ENCODE data around the gene CYBRD1. TPM values are rescaled to one million over a fixed set of nuclear protein-coding genes. Genes with fewer than 3 reads are reported as not detected.
A peak's percentile ranks its signal among the peaks of the same experiment; 100 is the strongest.

Gene CYBRD1
- total and polyA plus RNA-seq, 5 donors from 2014 or later = 0.09 to 0.94 (median 0.20) TPM; not detected in 2

DNA sequence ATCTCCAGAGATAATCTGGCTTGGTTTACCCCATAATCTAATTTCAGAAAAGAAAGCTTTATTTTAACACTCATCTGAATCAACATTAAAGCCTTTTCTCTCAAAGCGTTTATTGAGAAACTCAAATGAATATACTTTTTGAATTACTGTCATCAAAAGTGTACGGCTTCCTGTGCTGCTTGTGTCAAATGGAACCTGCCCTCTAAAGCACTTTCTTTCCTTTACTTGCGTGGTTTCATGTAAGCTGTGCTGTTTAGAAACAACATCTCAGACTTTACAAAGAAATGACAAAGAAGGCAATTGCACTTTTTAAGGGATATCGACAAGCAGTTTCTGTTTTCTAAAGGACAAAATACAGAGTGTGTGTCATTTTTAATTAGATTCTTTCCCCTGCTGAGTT, 35.1 kb downstream of the CYBRD1 start:
- Histone ChIP-seq H3K27me3 (ENCODE audit: control insufficient read depth, insufficient read depth, low read length) (peaks cover 12% of the 10 kb centered on the region), H3K4me1 (ENCODE audit: control insufficient read depth, insufficient read depth, low read length, poor library complexity, severe bottlenecking) (no peaks in the 10 kb centered on the region), H3K4me3 (ENCODE audit: low read depth, low read length) (no peak overlapping the region), H3K27ac (ENCODE audit: insufficient read depth, low read length, poor library complexity, severe bottlenecking) (no peak overlapping the region), H3K9me3 (ENCODE audit: control insufficient read depth in 2 of 2, low read length in 2 of 2) (no peaks in the 10 kb centered on the region), H3K36me3 (ENCODE audit: control insufficient read depth, insufficient read depth, low read length) (no peaks in the 10 kb centered on the region)
- no peaks in the 10 kb centered on the region for H3K36me3 Mint-ChIP-seq
- H3K27me3 Mint-ChIP-seq = peaks cover 46% of the 10 kb centered on the region
- H3K9me3 Mint-ChIP-seq = no peaks in the 10 kb centered on the region
- H3K4me3 Mint-ChIP-seq = no peak overlapping the region
- ATAC-seq (ENCODE audit: low read depth in 2 of 2) = no peak
- no peaks in the 10 kb centered on the region for H3K4me1 Mint-ChIP-seq
- no peak overlapping the region for H3K27ac Mint-ChIP-seq
- peak in 1 of 3 donors; percentile 47 for DNase-seq

DNA sequence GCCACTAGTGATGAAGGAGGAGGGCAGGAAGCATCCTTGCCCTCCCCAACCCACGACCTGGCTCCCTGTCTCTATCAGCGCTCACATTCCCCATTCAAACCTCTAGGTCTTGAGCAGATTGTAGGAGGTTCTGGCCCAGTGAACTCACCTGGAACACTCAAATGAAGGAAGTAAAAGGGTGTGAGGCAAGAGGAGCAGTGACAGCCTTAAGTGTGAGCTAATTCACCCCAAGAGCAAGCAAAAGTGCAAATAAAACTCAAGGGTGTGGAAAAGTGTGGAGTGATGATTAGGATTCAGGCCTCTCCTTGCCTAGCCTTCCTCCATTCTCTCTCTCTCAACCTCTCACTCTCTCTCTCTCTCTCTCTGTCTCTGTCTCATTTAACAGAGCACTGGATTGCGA, 41.0 kb downstream of the CYBRD1 start:
- H3K4me3 Mint-ChIP-seq = no peak overlapping the region
- H3K36me3 Mint-ChIP-seq = no peaks in the 10 kb centered on the region
- no peaks in the 10 kb centered on the region for H3K9me3 ChIP-seq (ENCODE audit: control insufficient read depth in 2 of 2, low read length in 2 of 2)
- H3K27me3 ChIP-seq (ENCODE audit: control insufficient read depth, insufficient read depth, low read length) = peaks cover 9% of the 10 kb centered on the region
- peaks cover 28% of the 10 kb centered on the region for H3K27me3 Mint-ChIP-seq
- no peaks in the 10 kb centered on the region for H3K36me3 ChIP-seq (ENCODE audit: control insufficient read depth, insufficient read depth, low read length)
- H3K4me1 Mint-ChIP-seq = no peaks in the 10 kb centered on the region
- ATAC-seq (ENCODE audit: low read depth in 2 of 2) (no peak), DNase-seq (no peak)
- H3K27ac Mint-ChIP-seq = no peak overlapping the region
- H3K27ac ChIP-seq (ENCODE audit: insufficient read depth, low read length, poor library complexity, severe bottlenecking) = no peak overlapping the region
- H3K9me3 Mint-ChIP-seq = peaks cover 0 to 3% (median 0%) of the 10 kb centered on the region in 7 donors
- no peak overlapping the region for H3K4me3 ChIP-seq (ENCODE audit: low read depth, low read length)
- no peaks in the 10 kb centered on the region for H3K4me1 ChIP-seq (ENCODE audit: control insufficient read depth, insufficient read depth, low read length, poor library complexity, severe bottlenecking)

DNA sequence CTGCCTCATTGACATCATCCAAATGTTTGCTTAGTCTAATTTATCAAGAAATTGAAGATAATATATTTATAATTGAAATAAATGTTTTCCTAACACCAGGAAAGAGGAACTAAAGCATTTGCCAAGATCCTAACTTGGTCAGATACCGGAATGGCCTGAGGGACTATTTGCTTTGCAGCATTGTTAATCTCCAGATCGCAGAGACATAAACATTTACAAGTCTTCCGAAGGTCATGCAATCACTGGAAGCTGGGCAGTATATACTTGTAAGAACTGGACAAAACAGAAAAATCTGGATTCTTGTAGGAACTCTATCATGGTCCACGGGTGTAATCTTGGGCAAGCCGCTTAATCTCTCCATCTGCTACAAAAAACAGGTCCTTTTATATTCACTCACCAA, 42.2 kb downstream of the CYBRD1 start:
- Mint-ChIP-seq H3K4me3 (no peak overlapping the region), H3K36me3 (no peaks in the 10 kb centered on the region), H3K9me3 (peaks cover 0 to 3% (median 0%) of the 10 kb centered on the region in 7 donors), H3K27ac (no peak overlapping the region), H3K27me3 (peaks cover 28% of the 10 kb centered on the region), H3K4me1 (no peaks in the 10 kb centered on the region)
- Histone ChIP-seq H3K4me3 (ENCODE audit: low read depth, low read length) (no peak overlapping the region), H3K27ac (ENCODE audit: insufficient read depth, low read length, poor library complexity, severe bottlenecking) (no peak overlapping the region), H3K36me3 (ENCODE audit: control insufficient read depth, insufficient read depth, low read length) (no peaks in the 10 kb centered on the region), H3K27me3 (ENCODE audit: control insufficient read depth, insufficient read depth, low read length) (peaks cover 5% of the 10 kb centered on the region), H3K9me3 (ENCODE audit: control insufficient read depth in 2 of 2, low read length in 2 of 2) (no peaks in the 10 kb centered on the region), H3K4me1 (ENCODE audit: control insufficient read depth, insufficient read depth, low read length, poor library complexity, severe bottlenecking) (no peaks in the 10 kb centered on the region)
- ATAC-seq (ENCODE audit: low read depth in 2 of 2) (no peak), DNase-seq (no peak)

DNA sequence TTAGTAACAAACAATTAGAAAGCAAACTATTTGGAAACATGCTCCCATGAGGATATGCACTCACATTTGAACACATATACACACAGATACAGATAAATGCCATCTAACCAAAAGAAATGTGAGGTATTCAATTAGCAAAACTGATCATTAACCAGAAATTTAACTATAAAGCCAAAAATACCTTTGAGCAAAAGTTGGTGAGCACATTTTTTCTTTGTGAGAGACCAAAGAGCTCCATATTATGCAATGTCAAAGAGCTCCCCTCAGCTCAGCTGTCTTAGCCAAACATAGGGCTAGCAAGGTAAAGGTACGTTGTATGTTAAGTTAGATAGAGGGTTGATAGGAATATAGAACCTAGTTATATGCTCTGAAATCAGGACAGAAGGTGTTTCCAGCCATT, 43.8 kb downstream of the CYBRD1 start:
- Mint-ChIP-seq H3K36me3 (no peaks in the 10 kb centered on the region), H3K27me3 (peaks cover 21% of the 10 kb centered on the region), H3K4me1 (no peaks in the 10 kb centered on the region), H3K27ac (no peak overlapping the region), H3K9me3 (peaks cover 0 to 3% (median 0%) of the 10 kb centered on the region in 7 donors), H3K4me3 (no peak overlapping the region)
- Histone ChIP-seq H3K27ac (ENCODE audit: insufficient read depth, low read length, poor library complexity, severe bottlenecking) (no peak overlapping the region), H3K4me3 (ENCODE audit: low read depth, low read length) (no peak overlapping the region), H3K36me3 (ENCODE audit: control insufficient read depth, insufficient read depth, low read length) (no peaks in the 10 kb centered on the region), H3K9me3 (ENCODE audit: control insufficient read depth in 2 of 2, low read length in 2 of 2) (no peaks in the 10 kb centered on the region), H3K27me3 (ENCODE audit: control insufficient read depth, insufficient read depth, low read length) (peaks cover 8% of the 10 kb centered on the region), H3K4me1 (ENCODE audit: control insufficient read depth, insufficient read depth, low read length, poor library complexity, severe bottlenecking) (no peaks in the 10 kb centered on the region)
- DNase-seq (no peak), ATAC-seq (ENCODE audit: low read depth in 2 of 2) (no peak)

DNA sequence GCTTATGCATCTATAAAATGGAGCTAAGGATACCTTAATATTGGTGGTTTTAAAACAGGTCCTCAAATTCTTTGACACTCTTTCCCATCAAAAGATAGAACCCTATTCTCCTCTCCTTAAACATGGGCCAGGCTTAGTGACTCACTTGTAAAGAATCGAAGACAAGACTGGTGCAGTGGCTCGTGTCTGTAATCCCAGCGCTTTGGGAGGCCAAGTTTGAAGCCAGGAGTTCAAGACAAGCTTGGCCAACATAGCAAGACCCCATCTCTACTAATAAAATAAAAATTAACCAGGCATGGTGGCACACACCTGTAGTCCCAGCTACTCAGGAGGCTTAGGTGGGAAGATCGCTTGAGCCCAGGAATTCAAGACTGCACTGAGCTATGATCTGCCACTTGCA, 44.5 kb downstream of the CYBRD1 start:
- H3K9me3 Mint-ChIP-seq = peaks cover 0 to 3% (median 0%) of the 10 kb centered on the region in 7 donors
- H3K4me1 Mint-ChIP-seq = no peaks in the 10 kb centered on the region
- no peaks in the 10 kb centered on the region for H3K36me3 ChIP-seq (ENCODE audit: control insufficient read depth, insufficient read depth, low read length)
- no peak overlapping the region for H3K4me3 ChIP-seq (ENCODE audit: low read depth, low read length)
- peaks cover 17% of the 10 kb centered on the region for H3K27me3 Mint-ChIP-seq
- DNase-seq (no peak), ATAC-seq (ENCODE audit: low read depth in 2 of 2) (no peak)
- peaks cover 8% of the 10 kb centered on the region for H3K27me3 ChIP-seq (ENCODE audit: control insufficient read depth, insufficient read depth, low read length)
- H3K9me3 ChIP-seq (ENCODE audit: control insufficient read depth in 2 of 2, low read length in 2 of 2) = no peaks in the 10 kb centered on the region
- no peak overlapping the region for H3K27ac ChIP-seq (ENCODE audit: insufficient read depth, low read length, poor library complexity, severe bottlenecking)
- H3K4me3 Mint-ChIP-seq = no peak overlapping the region
- no peaks in the 10 kb centered on the region for H3K36me3 Mint-ChIP-seq
- no peaks in the 10 kb centered on the region for H3K4me1 ChIP-seq (ENCODE audit: control insufficient read depth, insufficient read depth, low read length, poor library complexity, severe bottlenecking)
- no peak overlapping the region for H3K27ac Mint-ChIP-seq

DNA sequence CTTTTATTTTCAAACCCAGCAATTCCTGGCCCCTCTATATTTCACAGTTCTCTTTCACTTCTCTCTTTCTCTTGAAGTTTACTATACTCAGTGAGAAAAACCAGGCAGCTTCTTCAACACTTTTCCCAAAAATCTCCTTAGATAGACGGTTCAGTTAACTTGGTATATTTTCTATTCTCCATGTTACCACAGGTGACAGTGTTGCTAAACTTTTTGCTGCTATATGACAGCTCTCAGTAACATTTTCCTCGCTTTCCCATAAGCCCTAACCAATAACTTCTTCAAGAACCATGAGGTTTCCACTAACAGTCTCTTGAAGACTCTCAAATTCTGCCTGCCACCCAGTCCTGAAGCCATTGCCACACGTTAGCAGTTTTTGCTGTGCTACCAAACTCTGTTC, 45.8 kb downstream of the CYBRD1 start:
- H3K36me3 Mint-ChIP-seq = no peaks in the 10 kb centered on the region
- no peaks in the 10 kb centered on the region for H3K9me3 ChIP-seq (ENCODE audit: control insufficient read depth in 2 of 2, low read length in 2 of 2)
- ATAC-seq (ENCODE audit: low read depth in 2 of 2) (no peak), DNase-seq (no peak)
- H3K9me3 Mint-ChIP-seq = peaks cover 0 to 2% (median 0%) of the 10 kb centered on the region in 7 donors
- H3K27ac Mint-ChIP-seq = no peak overlapping the region
- peaks cover 9% of the 10 kb centered on the region for H3K27me3 Mint-ChIP-seq
- H3K4me3 ChIP-seq (ENCODE audit: low read depth, low read length) = no peak overlapping the region
- no peaks in the 10 kb centered on the region for H3K4me1 Mint-ChIP-seq
- no peak overlapping the region for H3K27ac ChIP-seq (ENCODE audit: insufficient read depth, low read length, poor library complexity, severe bottlenecking)
- H3K4me3 Mint-ChIP-seq = no peak overlapping the region
- H3K4me1 ChIP-seq (ENCODE audit: control insufficient read depth, insufficient read depth, low read length, poor library complexity, severe bottlenecking) = no peaks in the 10 kb centered on the region
- no peaks in the 10 kb centered on the region for H3K36me3 ChIP-seq (ENCODE audit: control insufficient read depth, insufficient read depth, low read length)
- peaks cover 8% of the 10 kb centered on the region for H3K27me3 ChIP-seq (ENCODE audit: control insufficient read depth, insufficient read depth, low read length)

DNA sequence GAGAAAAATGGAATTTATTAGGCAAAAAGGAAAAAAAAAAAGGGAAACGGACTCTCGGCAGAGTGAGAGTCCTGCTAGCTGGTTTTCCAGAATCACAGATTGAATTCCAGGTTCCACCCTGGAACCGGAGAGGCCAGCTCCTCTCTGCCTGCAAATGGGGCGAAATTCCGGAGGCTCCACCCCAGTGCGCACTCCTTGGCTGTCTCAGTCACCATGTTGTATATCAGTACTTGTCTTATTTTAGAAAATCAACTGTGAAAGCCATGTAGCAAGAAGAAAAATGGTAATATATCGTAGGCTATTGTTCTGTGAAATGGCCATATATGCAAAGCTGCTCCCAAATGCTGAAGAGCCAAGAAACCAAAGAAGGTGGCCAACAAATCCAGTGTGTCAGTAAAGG, 49.4 kb downstream of the CYBRD1 start:
- Mint-ChIP-seq H3K36me3 (no peaks in the 10 kb centered on the region), H3K4me1 (peaks cover 0 to 10% (median 4%) of the 10 kb centered on the region in 4 donors), H3K4me3 (no peak overlapping the region), H3K9me3 (peaks cover 0 to 2% (median 0%) of the 10 kb centered on the region in 7 donors), H3K27ac (peak overlapping the region in 1 of 3 donors; percentile 52), H3K27me3 (peaks cover 4% of the 10 kb centered on the region)
- ATAC-seq (ENCODE audit: low read depth in 2 of 2) (no peak), DNase-seq (no peak)
- H3K36me3 ChIP-seq (ENCODE audit: control insufficient read depth, insufficient read depth, low read length) = no peaks in the 10 kb centered on the region
- H3K27me3 ChIP-seq (ENCODE audit: control insufficient read depth, insufficient read depth, low read length) = peaks cover 3% of the 10 kb centered on the region
- peaks cover 4% of the 10 kb centered on the region for H3K4me1 ChIP-seq (ENCODE audit: control insufficient read depth, insufficient read depth, low read length, poor library complexity, severe bottlenecking)
- H3K27ac ChIP-seq (ENCODE audit: insufficient read depth, low read length, poor library complexity, severe bottlenecking) = no peak overlapping the region
- H3K9me3 ChIP-seq (ENCODE audit: control insufficient read depth in 2 of 2, low read length in 2 of 2) = no peaks in the 10 kb centered on the region
- H3K4me3 ChIP-seq (ENCODE audit: low read depth, low read length) = no peak overlapping the region

DNA sequence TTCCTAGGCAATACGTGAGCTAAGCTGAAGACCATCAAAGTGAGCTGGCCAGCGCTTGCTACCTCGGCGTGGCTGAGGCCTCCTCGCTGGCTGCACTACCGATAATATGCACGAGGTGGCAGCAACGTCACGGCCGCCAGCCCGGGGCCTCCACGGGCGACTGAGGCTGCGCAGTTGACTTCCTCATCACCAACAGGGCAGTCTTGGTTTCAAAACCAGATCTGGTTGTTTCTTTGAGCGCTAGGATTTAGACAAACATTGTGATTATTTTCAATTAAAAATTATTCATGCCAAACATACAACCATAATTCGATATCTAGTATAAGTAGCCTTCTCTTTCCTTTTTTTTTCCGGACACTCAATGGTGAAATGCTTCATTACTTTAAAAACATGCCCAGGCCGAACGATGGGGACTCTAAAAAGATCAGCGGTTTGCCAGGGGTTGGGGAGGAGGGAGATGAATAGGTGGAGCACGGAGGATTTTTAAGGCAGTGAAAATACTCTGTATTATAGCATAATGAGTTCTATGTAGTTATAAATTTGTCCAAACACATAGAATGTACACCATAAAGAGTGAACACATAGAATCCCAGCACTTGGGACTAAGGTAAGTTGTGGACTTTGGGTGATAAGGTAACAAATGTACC, 52.0 kb downstream of the CYBRD1 start:
- H3K27ac Mint-ChIP-seq = peak overlapping the region in 1 of 3 donors; percentile 75
- ATAC-seq (ENCODE audit: low read depth in 2 of 2) = peak; percentile 92 to 95
- Histone ChIP-seq H3K36me3 (ENCODE audit: control insufficient read depth, insufficient read depth, low read length) (no peaks in the 10 kb centered on the region), H3K27me3 (ENCODE audit: control insufficient read depth, insufficient read depth, low read length) (peaks cover 3% of the 10 kb centered on the region), H3K4me1 (ENCODE audit: control insufficient read depth, insufficient read depth, low read length, poor library complexity, severe bottlenecking) (peaks cover 4% of the 10 kb centered on the region), H3K9me3 (ENCODE audit: control insufficient read depth in 2 of 2, low read length in 2 of 2) (no peaks in the 10 kb centered on the region), H3K27ac (ENCODE audit: insufficient read depth, low read length, poor library complexity, severe bottlenecking) (no peak overlapping the region), H3K4me3 (ENCODE audit: low read depth, low read length) (no peak overlapping the region)
- DNase-seq = peak; percentile 61 to 78 (median 72)
- H3K4me3 Mint-ChIP-seq = peak overlapping the region in 2 of 4 donors; percentile 32 to 36
- peaks cover 0 to 10% (median 4%) of the 10 kb centered on the region in 4 donors for H3K4me1 Mint-ChIP-seq
- H3K9me3 Mint-ChIP-seq = no peaks in the 10 kb centered on the region
- peaks cover 4% of the 10 kb centered on the region for H3K27me3 Mint-ChIP-seq
- H3K36me3 Mint-ChIP-seq = no peaks in the 10 kb centered on the region

Data from CD4-positive, CD25-positive, alpha-beta regulatory T cell (primary cell).